Measurements from ENCODE around the gene ANTXR1. TPM values are rescaled to one million over a fixed set of nuclear protein-coding genes. Genes with fewer than 3 reads are reported as not detected.
A peak's percentile ranks its signal among the peaks of the same experiment; 100 is the strongest.

Gene ANTXR1
- total RNA-seq, 4 donors from 2014 or later = 52.8 to 116 (median 98.9) TPM

DNA sequence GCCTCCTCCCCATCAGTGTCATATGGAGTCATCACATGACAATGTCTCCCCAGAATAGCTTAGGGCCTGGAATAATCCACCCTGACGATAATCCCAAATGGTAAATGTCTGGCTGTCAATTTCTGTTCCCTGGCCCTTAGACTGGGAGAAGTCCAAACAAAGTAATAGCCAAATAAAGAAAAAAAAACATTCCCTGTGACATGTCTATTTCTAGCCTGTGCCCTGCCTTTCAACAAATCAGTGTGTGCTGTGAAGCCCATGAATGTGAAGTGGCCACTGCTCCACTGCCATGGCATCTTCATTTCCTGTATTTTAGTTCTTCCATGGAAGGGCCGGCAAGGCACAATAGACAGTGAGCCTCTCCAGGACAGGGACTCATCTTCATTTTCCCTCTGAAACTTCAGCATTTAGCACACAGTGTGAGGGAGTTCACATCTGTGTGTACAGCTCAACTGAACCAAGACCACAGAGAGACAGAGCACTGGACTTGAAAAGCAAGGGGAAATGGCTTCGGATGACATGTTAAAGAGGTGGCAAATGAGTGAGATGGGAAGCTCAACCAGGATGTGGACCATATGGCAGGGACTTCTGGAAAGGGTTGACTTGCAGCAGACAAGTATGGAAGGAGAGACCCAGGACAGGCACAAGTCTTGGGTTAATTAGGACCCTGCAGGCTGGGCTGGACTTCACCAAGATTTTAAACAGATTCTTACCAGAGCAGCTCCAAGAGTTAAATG is 140.0 kb downstream of the ANTXR1 start:
- peak overlapping the region in 3 of 4 donors; percentile 57 to 62 (median 60) for H3K27ac ChIP-seq
- peaks cover 7 to 65% (median 24%) of the 10 kb centered on the region in 3 donors for H3K4me1 ChIP-seq
- H3K4me3 ChIP-seq = no peak overlapping the region
- TF ChIP-seq, protein P1, sequence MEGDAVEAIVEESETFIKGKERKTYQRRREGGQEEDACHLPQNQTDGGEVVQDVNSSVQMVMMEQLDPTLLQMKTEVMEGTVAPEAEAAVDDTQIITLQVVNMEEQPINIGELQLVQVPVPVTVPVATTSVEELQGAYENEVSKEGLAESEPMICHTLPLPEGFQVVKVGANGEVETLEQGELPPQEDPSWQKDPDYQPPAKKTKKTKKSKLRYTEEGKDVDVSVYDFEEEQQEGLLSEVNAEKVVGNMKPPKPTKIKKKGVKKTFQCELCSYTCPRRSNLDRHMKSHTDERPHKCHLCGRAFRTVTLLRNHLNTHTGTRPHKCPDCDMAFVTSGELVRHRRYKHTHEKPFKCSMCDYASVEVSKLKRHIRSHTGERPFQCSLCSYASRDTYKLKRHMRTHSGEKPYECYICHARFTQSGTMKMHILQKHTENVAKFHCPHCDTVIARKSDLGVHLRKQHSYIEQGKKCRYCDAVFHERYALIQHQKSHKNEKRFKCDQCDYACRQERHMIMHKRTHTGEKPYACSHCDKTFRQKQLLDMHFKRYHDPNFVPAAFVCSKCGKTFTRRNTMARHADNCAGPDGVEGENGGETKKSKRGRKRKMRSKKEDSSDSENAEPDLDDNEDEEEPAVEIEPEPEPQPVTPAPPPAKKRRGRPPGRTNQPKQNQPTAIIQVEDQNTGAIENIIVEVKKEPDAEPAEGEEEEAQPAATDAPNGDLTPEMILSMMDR (IDR thresholded peaks at IDR 0.05) = no peak
- no peak for TF ChIP-seq POLR2AphosphoS5 (IDR thresholded peaks at IDR 0.05)
- no peak for TF ChIP-seq POLR2A (IDR thresholded peaks at IDR 0.05)
- no peak for TF ChIP-seq EP300 (IDR thresholded peaks at IDR 0.05)
- H3K36me3 ChIP-seq = peaks cover 0 to 33% of the 10 kb centered on the region in 2 donors
- ATAC-seq = no peak
- H3K27me3 ChIP-seq = no peaks in the 10 kb centered on the region
- no peaks in the 10 kb centered on the region for H3K9me3 ChIP-seq
- 64 to 65% methylated on average over 2 to 3 of the region's 3 CpGs for WGBS, 2 donors (ENCODE audit: low coverage in 1 of 2)

- Histone ChIP-seq H3K27me3 (no peaks in the 10 kb centered on the region), H3K36me3 (peaks cover 0 to 35% of the 10 kb centered on the region in 2 donors), H3K9me3 (no peaks in the 10 kb centered on the region), H3K4me1 (peaks cover 7 to 55% (median 21%) of the 10 kb centered on the region in 3 donors), H3K4me3 (no peak overlapping the region), H3K27ac (peak overlapping the region in 3 of 4 donors; percentile 45 to 60 (median 57))
- no peak for ATAC-seq
- 5 to 8% methylated on average over 2 of the region's 2 CpGs for WGBS, 2 donors (ENCODE audit: low coverage in 1 of 2)
- TF ChIP-seq, protein P1 (IDR thresholded peaks at IDR 0.05) = no peak
- no peak for TF ChIP-seq POLR2AphosphoS5 (IDR thresholded peaks at IDR 0.05)
- no peak for TF ChIP-seq POLR2A (IDR thresholded peaks at IDR 0.05)
- TF ChIP-seq EP300 (IDR thresholded peaks at IDR 0.05) = no peak
Observed at GRCh38 chr2:69154106-69154505, 141.1 kb downstream of the ANTXR1 start.

DNA sequence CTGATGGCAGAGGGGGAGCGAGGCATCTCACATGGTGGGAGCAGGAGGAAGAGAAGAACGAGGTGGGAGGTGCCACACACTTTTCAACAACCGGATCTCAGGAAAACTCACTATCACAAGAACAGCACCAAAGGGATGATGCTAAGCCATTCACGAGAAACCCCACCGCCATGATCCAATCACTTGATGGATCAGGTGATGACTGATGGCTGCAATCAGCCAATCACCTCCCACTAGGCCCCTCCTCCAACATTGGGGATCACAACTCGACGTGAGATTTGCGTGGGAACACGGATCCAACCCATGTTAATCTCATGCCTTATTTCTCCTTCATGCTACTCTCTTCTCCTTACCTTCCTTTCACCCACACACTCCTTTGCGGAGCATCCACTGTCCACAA is 143.6 kb downstream of the ANTXR1 start:
- Histone ChIP-seq H3K27ac (no peak overlapping the region), H3K4me1 (peaks cover 3 to 56% (median 19%) of the 10 kb centered on the region in 3 donors), H3K9me3 (no peaks in the 10 kb centered on the region), H3K36me3 (peaks cover 0 to 35% of the 10 kb centered on the region in 2 donors), H3K4me3 (no peak overlapping the region), H3K27me3 (no peaks in the 10 kb centered on the region)
- WGBS, 2 donors (ENCODE audit: low coverage in 1 of 2) = 93 to 96% methylated on average over 9 to 10 of the region's 10 CpGs
- no peak for ATAC-seq
- no peak for TF ChIP-seq POLR2A (IDR thresholded peaks at IDR 0.05)
- no peak for TF ChIP-seq EP300 (IDR thresholded peaks at IDR 0.05)
- TF ChIP-seq, protein P1 (IDR thresholded peaks at IDR 0.05) = no peak
- no peak for TF ChIP-seq POLR2AphosphoS5 (IDR thresholded peaks at IDR 0.05)

DNA sequence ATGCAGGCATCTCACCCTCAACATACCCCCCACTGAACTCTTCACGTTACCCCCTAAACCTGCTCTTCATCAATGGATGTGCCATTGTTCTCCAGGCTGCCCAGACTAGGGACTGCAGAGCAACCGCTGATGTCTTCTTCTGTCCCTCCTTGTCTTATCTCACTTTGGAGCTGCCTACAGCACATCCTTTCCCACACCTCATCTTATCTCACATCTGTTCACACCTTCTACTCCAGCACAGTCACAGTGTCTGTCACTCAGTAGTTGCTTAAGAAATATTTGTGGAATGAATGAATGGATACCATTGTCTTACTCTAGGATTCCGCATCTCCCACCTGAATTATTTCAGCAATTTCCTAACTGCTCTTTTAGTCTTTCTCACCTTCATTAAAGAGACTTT is 144.5 kb downstream of the ANTXR1 start:
- peaks cover 0 to 29% of the 10 kb centered on the region in 2 donors for H3K36me3 ChIP-seq
- 87 to 88% methylated on average over 2 to 3 of the region's 3 CpGs for WGBS, 2 donors (ENCODE audit: low coverage in 1 of 2)
- peaks cover 3 to 56% (median 22%) of the 10 kb centered on the region in 3 donors for H3K4me1 ChIP-seq
- no peaks in the 10 kb centered on the region for H3K27me3 ChIP-seq
- no peaks in the 10 kb centered on the region for H3K9me3 ChIP-seq
- no peak for TF ChIP-seq POLR2A (IDR thresholded peaks at IDR 0.05)
- no peak for TF ChIP-seq POLR2AphosphoS5 (IDR thresholded peaks at IDR 0.05)
- TF ChIP-seq, protein P1 (IDR thresholded peaks at IDR 0.05) = no peak
- TF ChIP-seq EP300 (IDR thresholded peaks at IDR 0.05) = no peak
- no peak for ATAC-seq
- H3K27ac ChIP-seq = no peak overlapping the region
- H3K4me3 ChIP-seq = no peak overlapping the region

DNA sequence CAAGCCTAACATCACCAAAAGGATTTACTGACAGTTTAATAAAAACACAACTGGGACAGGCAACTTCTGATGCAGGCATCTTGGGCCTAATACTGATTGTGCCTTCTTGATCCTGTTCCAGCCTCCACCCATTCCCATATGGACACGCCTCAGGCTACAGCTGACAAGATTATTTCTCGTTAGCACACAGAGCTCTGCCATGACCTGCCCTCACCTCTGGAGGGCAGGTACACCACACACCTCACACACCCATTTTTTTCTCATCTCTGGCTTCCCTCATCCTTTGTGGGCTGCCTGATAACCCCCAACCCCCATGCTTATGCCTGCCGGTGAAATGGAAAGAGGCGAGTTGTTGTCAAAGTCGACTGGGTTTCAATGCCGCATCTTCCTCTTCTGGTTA is 147.0 kb downstream of the ANTXR1 start:
- ATAC-seq = no peak
- Histone ChIP-seq H3K4me1 (peaks cover 6 to 56% (median 20%) of the 10 kb centered on the region in 3 donors), H3K36me3 (peaks cover 0 to 28% of the 10 kb centered on the region in 2 donors), H3K4me3 (no peak overlapping the region), H3K27me3 (no peaks in the 10 kb centered on the region), H3K9me3 (no peaks in the 10 kb centered on the region), H3K27ac (peak overlapping the region in 3 of 4 donors; percentile 32 to 49 (median 39))
- TF ChIP-seq POLR2A (IDR thresholded peaks at IDR 0.05) = no peak
- TF ChIP-seq, protein P1 (IDR thresholded peaks at IDR 0.05) = no peak
- WGBS, 2 donors (ENCODE audit: low coverage in 1 of 2) = 67 to 81% methylated on average over 6 of the region's 6 CpGs

All from gastroesophageal sphincter (tissue), 4 donors.